Right kidney (tissue), 1 donor: ENCODE measurements around the gene KCNJ5.

Source experiments
- DNase-seq: peaks from one replicate; pipeline ENCODE4 v3.0.0-alpha.2; 2016

KCNJ5 gene

DNA sequence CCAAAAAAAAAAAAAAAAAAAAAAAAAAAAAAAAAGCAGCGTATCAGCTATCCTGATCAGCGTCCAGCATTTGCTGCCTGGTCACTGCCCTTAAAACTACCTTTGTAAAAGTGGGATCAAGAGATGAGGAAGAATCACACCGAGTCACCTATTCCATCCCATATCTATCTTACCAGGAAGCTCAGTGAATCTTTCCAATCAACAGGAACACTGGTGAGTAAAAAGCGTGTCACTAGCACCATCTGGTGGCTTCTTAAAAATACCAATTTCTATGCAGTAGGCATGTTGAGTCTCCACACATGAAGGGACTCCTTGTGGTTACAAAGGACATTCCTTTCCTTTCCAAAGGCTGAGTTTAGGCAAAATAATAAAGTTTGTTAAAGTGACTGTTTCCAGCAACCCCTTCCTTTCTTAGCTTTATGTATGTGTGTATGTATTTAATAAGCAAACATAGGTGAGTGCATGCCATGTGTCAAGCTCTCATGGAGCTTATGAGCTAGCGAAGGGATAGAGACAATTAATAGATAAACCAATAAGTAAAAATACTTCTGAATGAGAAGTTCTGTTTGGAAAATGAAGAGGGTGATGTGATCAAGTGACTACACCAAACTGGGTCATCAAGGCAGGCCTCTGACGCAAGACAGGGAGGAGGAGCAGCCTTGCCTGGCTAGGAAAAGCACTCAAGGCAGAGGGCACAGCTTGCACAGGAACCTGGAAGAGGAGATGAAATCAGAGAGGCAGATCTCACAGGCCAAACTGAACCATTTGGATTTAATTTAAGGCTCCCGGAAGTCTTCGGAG is 65.4 kb downstream of the KCNJ5 start:
- DNase-seq = peak; percentile 48

DNA sequence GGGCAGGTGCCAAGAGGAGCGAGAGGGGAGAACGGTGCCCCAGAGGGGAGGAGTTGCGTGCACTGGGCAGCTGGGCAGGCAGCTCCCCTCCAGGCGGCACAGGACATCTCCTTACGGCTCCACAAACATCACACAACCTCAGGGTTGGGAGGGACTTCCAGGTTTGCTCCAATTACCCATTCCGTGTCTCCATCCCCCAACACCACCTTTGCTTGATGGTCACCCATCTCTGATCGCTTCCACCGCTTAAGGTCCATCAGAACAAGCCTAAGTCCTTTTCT is 66.0 kb downstream of the KCNJ5 start:
- no peak for DNase-seq

- DNase-seq = no peak
These were observed 70.5 kb downstream of the KCNJ5 start for GRCh38 chr11:128961645-128962044.

GRCh38 chr11:128962896-128963295 is 71.7 kb downstream of the KCNJ5 start:
- DNase-seq = no peak

DNA sequence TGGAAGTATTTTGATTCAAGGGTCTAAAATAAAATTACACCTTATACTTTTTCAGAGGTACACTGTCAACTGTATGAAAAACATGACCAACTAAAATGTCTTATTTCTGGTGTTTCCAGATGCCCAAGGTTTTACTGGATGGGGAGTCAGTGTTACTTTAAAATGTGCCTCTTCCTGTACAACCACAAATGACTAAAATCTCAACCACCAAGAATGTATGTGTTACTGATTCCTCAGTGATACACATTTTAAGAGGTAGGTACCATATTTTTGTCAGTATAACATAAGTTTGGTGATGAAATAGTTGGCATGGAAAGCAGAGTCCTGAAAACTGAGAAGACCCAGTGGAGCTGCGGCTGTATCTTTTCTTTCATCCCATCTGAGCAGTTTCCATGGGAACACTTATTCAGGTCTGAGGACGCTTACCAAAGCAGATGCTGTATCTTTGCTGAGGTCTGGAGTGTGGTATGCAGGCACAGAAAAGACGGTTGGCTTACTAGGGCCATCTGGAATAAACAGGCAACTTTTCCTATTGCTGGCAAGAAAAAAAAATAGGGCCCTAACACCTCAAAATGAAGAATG is 72.7 kb downstream of the KCNJ5 start:
- no peak for DNase-seq

DNA sequence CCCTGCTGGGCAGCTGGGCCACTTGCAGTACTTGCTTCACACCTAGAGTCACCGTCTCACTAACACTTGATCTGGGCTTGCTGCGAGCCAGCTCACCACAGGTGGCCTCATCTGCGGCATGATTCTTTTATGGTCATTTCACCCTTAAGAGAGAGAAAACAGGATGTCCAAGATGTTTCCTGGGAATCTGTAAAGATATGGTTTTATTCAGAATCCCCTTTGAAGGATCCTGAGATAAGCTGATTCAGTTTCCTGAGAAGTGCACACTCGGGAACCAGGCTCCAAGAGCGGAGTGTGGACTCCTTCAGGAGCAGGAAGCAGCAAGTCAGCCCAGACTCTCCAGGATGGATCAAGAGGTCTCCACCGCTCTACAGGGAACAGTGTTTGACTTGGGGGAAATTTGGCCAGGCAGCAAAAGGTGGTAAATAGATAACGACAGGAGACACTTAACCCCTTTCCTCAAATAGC is 73.3 kb downstream of the KCNJ5 start:
- no peak for DNase-seq

- DNase-seq = no peak
These were observed 74.3 kb downstream of the KCNJ5 start for GRCh38 chr11:128965485-128965884.

DNA sequence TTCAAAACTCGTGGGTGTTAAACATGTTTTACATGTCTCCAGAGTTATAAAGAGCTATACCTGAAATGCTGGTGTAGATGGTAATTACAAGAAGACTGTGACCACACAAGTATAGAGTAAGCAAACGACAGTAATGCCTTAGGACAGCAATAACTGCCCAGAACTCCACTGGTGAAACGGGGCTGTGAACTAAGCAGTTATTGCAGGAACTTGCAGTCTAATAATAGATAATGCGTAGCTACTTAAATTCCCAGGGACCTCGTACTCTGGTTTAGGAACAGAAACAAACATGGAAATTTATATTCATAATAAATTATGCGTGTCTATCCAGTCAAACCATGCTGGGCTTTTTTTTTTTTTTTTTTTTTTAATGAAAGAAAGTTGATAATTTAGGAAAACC is 76.4 kb downstream of the KCNJ5 start:
- DNase-seq = no peak

- DNase-seq = no peak
These were observed 77.8 kb downstream of the KCNJ5 start for GRCh38 chr11:128968916-128969315.
